Measurements from ENCODE around the gene RARG. TPM values are rescaled to one million over a fixed set of nuclear protein-coding genes. Genes with fewer than 3 reads are reported as not detected.

Gene RARG
- total RNA-seq, 2 donors from 2014 or later, result 11.4 to 21.5 TPM

DNA sequence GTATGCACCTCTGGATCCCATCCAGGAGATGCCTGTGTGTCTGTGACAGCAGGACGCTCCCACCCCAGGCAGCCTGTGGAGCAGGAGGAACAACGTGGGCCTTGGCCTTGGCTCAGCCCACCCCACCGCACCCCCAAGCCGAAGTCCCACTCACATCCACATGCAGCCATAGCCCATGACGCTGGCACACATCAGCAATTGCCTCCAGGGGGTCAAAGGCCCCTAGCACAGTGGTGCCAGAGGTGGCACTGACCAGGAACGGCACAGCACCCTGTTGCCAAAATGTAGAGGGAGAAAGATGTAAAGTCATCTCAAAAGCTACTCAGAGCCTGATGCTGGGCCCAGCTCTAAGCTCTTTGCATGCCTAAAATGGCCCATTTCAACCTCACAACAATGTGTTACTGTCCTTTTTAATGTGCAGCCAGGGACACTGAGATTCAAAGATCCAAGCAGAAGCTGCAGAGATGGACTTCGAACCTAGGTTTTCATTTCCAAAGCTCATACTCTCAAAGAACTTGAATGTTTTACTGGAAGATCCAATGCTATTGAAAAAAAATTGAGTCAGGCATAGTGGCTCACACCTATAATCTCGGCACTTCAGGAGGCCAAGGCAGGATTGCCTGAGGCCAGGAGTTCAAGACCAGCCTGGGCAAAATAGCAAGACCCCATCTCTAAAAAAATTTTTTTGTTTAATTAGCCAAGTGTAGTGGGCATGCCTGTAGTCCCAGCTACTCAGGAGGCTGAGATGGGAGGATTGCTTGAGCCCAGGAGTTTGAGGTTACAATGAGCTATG is 70.7 kb downstream of the RARG start:
- Histone ChIP-seq H3K9ac (ENCODE audit: low read depth in 2 of 2, low read length in 2 of 2) (no peak overlapping the region), H3K27me3 (no peaks in the 10 kb centered on the region), H3K36me3 (no peaks in the 10 kb centered on the region), H3K27ac (no peak overlapping the region), H3K4me1 (no peaks in the 10 kb centered on the region), H3K4me3 (no peak overlapping the region), H3K9me3 (no peaks in the 10 kb centered on the region)
- intact Hi-C loops (cut with DNase I), result no loop called here
- no peak for DNase-seq
- TF ChIP-seq, protein P1, sequence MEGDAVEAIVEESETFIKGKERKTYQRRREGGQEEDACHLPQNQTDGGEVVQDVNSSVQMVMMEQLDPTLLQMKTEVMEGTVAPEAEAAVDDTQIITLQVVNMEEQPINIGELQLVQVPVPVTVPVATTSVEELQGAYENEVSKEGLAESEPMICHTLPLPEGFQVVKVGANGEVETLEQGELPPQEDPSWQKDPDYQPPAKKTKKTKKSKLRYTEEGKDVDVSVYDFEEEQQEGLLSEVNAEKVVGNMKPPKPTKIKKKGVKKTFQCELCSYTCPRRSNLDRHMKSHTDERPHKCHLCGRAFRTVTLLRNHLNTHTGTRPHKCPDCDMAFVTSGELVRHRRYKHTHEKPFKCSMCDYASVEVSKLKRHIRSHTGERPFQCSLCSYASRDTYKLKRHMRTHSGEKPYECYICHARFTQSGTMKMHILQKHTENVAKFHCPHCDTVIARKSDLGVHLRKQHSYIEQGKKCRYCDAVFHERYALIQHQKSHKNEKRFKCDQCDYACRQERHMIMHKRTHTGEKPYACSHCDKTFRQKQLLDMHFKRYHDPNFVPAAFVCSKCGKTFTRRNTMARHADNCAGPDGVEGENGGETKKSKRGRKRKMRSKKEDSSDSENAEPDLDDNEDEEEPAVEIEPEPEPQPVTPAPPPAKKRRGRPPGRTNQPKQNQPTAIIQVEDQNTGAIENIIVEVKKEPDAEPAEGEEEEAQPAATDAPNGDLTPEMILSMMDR (IDR thresholded peaks at IDR 0.05), result no peak

- no peak overlapping the region for H3K4me3 ChIP-seq
- H3K27me3 ChIP-seq, result no peaks in the 10 kb centered on the region
- H3K4me1 ChIP-seq, result no peaks in the 10 kb centered on the region
- intact Hi-C loops (cut with DNase I), result no loop called here
- H3K9ac ChIP-seq (ENCODE audit: low read depth in 2 of 2, low read length in 2 of 2), result no peak overlapping the region
- DNase-seq, result no peak
- no peaks in the 10 kb centered on the region for H3K9me3 ChIP-seq
- H3K27ac ChIP-seq, result no peak overlapping the region
- TF ChIP-seq, protein P1 (IDR thresholded peaks at IDR 0.05), result no peak
- no peaks in the 10 kb centered on the region for H3K36me3 ChIP-seq
These were observed 71.3 kb downstream of the RARG start for GRCh38 chr12:53160673-53161072.

Other genes with a start within 250 kb of the RARG start
- 100 to 1,000 TPM; 398 to 455 TPM for gene EIF4B, start 225.8 kb downstream of the RARG start, total RNA-seq
- 10 to 100 TPM; 26.0 to 27.1 TPM for gene TNS2, start 182.1 kb downstream of the RARG start, total RNA-seq
- 10 to 100 TPM; 32.5 to 35.0 TPM for gene SPRYD3, start 152.8 kb downstream of the RARG start, total RNA-seq
- 10 to 100 TPM in 1 of 2 donors, 1 to 10 TPM in 1; 7.2 to 14.6 TPM for gene IGFBP6, start 134.5 kb downstream of the RARG start, total RNA-seq
- under 1 TPM in 1 of 2 donors, not detected in 1; 0.12 TPM for gene SOAT2, start 128.7 kb downstream of the RARG start, total RNA-seq
- gene ZNF740, start 51.5 kb downstream of the RARG start, total RNA-seq, result 10 to 100 TPM; 27.5 to 32.3 TPM
- 10 to 100 TPM in 1 of 2 donors, 1 to 10 TPM in 1; 9.1 to 20.4 TPM for gene CSAD, start 51.3 kb downstream of the RARG start, total RNA-seq
- 1 to 10 TPM; 5.3 to 8.8 TPM for gene ITGB7, start 25.0 kb downstream of the RARG start, total RNA-seq
- 10 to 100 TPM in 1 of 2 donors, 1 to 10 TPM in 1; 9.6 to 34.6 TPM for gene ESPL1, start 36.1 kb upstream of the RARG start, total RNA-seq
- gene PFDN5, start 63.3 kb upstream of the RARG start, total RNA-seq, result 100 to 1,000 TPM; 247 to 305 TPM
- gene MYG1, start 67.5 kb upstream of the RARG start, total RNA-seq, result 10 to 100 TPM; 37.4 to 60.6 TPM
- gene AAAS, start 89.4 kb upstream of the RARG start, total RNA-seq, result 10 to 100 TPM; 36.4 to 61.4 TPM
- not detected for gene SP7, start 104.1 kb upstream of the RARG start, total RNA-seq
- 10 to 100 TPM; 83.6 to 96.8 TPM for gene SP1, start 148.0 kb upstream of the RARG start, total RNA-seq
- under 1 TPM in 1 of 2 donors, not detected in 1; 0.17 TPM for gene AMHR2, start 191.6 kb upstream of the RARG start, total RNA-seq
- gene PRR13, start 209.5 kb upstream of the RARG start, total RNA-seq, result 100 to 1,000 TPM; 331 to 504 TPM
- gene PCBP2, start 219.9 kb upstream of the RARG start, total RNA-seq, result 100 to 1,000 TPM; 579 to 596 TPM